ENCODE results near the gene FAAH. TPM values are rescaled to one million over a fixed set of nuclear protein-coding genes. Genes with fewer than 3 reads are reported as not detected.
"Not testable (repeated sequence)": the region's sequence is repeated elsewhere in the genome, so short reads cannot be mapped to it uniquely, and the experiment has no call there.

Gene FAAH
- total and polyA plus RNA-seq, 7 donors, result 5.4 to 48.1 (median 11.5) TPM

GRCh38 chr1:46362158-46362557 is 32.0 kb upstream of the FAAH start:
- TF ChIP-seq CTCF (IDR thresholded peaks at IDR 0.05), result no peak
- no peak for TF ChIP-seq POLR2AphosphoS5 (IDR thresholded peaks at IDR 0.05)
- TF ChIP-seq EP300 (IDR thresholded peaks at IDR 0.05), result no peak
- TF ChIP-seq POLR2A (IDR thresholded peaks at IDR 0.05), result no peak
- H3K36me3 ChIP-seq, result peaks cover 30 to 94% (median 44%) of the 10 kb centered on the region in 4 donors

GRCh38 chr1:46363121-46363520 is 31.0 kb upstream of the FAAH start:
- no peak for TF ChIP-seq EP300 (IDR thresholded peaks at IDR 0.05)
- TF ChIP-seq POLR2A (IDR thresholded peaks at IDR 0.05), result no peak
- no peak for TF ChIP-seq CTCF (IDR thresholded peaks at IDR 0.05)
- no peak for TF ChIP-seq POLR2AphosphoS5 (IDR thresholded peaks at IDR 0.05)
- Histone ChIP-seq H3K27ac (no peak overlapping the region), H3K4me3 (no peak overlapping the region), H3K4me1 (no peaks in the 10 kb centered on the region), H3K27me3 (no peaks in the 10 kb centered on the region), H3K36me3 (peaks cover 30 to 94% (median 42%) of the 10 kb centered on the region in 4 donors), H3K9me3 (no peaks in the 10 kb centered on the region)
- intact Hi-C loops (cut with DNase I), result no loop called here
- WGBS, 2 donors, result 97 to 98% methylated on average over 5 of the region's 5 CpGs
- DNase-seq, result peak; percentile 15

More at GRCh38 chr1:46362158-46362557, 32.0 kb upstream of the FAAH start:
- no peaks in the 10 kb centered on the region for H3K9me3 ChIP-seq
- no peaks in the 10 kb centered on the region for H3K4me1 ChIP-seq
- peak; percentile 5 for DNase-seq
- intact Hi-C loops (cut with DNase I), result no loop called here
- no peaks in the 10 kb centered on the region for H3K27me3 ChIP-seq
- H3K4me3 ChIP-seq, result no peak overlapping the region
- no peak overlapping the region for H3K27ac ChIP-seq
- WGBS, 2 donors, result 92% methylated on average over 3 of the region's 3 CpGs

- DNase-seq, result no peak
- H3K9me3 ChIP-seq, result no peaks in the 10 kb centered on the region
- H3K4me1 ChIP-seq, result no peaks in the 10 kb centered on the region
- no peaks in the 10 kb centered on the region for H3K27me3 ChIP-seq
- H3K27ac ChIP-seq, result no peak overlapping the region
- peaks cover 30 to 90% (median 38%) of the 10 kb centered on the region in 4 donors for H3K36me3 ChIP-seq
- no peak for TF ChIP-seq CTCF (IDR thresholded peaks at IDR 0.05)
- no peak for TF ChIP-seq POLR2AphosphoS5 (IDR thresholded peaks at IDR 0.05)
- TF ChIP-seq POLR2A (IDR thresholded peaks at IDR 0.05), result no peak
- no peak for TF ChIP-seq EP300 (IDR thresholded peaks at IDR 0.05)
- WGBS, 2 donors, result 84 to 87% methylated on average over 5 of the region's 5 CpGs
- H3K4me3 ChIP-seq, result no peak overlapping the region
- intact Hi-C loops (cut with DNase I), result no loop called here
Measured at GRCh38 chr1:46364612-46365011, 29.5 kb upstream of the FAAH start.

- H3K9me3 ChIP-seq; H3K27ac ChIP-seq; H3K27me3 ChIP-seq; intact Hi-C loops (cut with DNase I); DNase-seq; H3K4me1 ChIP-seq; H3K4me3 ChIP-seq: not testable (repeated sequence)
- H3K36me3 ChIP-seq, result peaks cover 24 to 81% (median 33%) of the 10 kb centered on the region in 4 donors
- WGBS, 2 donors, result 90 to 92% methylated on average over 8 of the region's 8 CpGs
Measured at GRCh38 chr1:46365796-46366195, 28.3 kb upstream of the FAAH start.

GRCh38 chr1:46367072-46367471 is 27.0 kb upstream of the FAAH start:
- peaks cover 11 to 68% (median 21%) of the 10 kb centered on the region in 4 donors for H3K36me3 ChIP-seq
- no peaks in the 10 kb centered on the region for H3K27me3 ChIP-seq

GRCh38 chr1:46367701-46368100 is 26.4 kb upstream of the FAAH start:
- H3K4me1 ChIP-seq; H3K9me3 ChIP-seq; DNase-seq; H3K27me3 ChIP-seq; intact Hi-C loops (cut with DNase I); H3K4me3 ChIP-seq; H3K27ac ChIP-seq: not testable (repeated sequence)
- 96 to 97% methylated on average over 8 of the region's 8 CpGs for WGBS, 2 donors
- H3K36me3 ChIP-seq, result peaks cover 5 to 62% (median 15%) of the 10 kb centered on the region in 4 donors

More at GRCh38 chr1:46367072-46367471, 27.0 kb upstream of the FAAH start:
- no peak for DNase-seq
- Histone ChIP-seq H3K9me3 (no peaks in the 10 kb centered on the region), H3K27ac (no peak overlapping the region), H3K4me1 (no peaks in the 10 kb centered on the region), H3K4me3 (no peak overlapping the region)
- intact Hi-C loops (cut with DNase I), result no loop called here
- WGBS, 2 donors, result 74 to 87% methylated on average over 3 of the region's 3 CpGs
- no peak for TF ChIP-seq CTCF (IDR thresholded peaks at IDR 0.05)
- TF ChIP-seq EP300 (IDR thresholded peaks at IDR 0.05), result no peak
- no peak for TF ChIP-seq POLR2AphosphoS5 (IDR thresholded peaks at IDR 0.05)
- TF ChIP-seq POLR2A (IDR thresholded peaks at IDR 0.05), result no peak
